RCC 7860 (cell line): ENCODE data around the gene IL27RA.

Experiments
- DNase-seq: peaks from one replicate; pipeline ENCODE4 v3.0.0-alpha.2; 2015; ENCODE audit warnings: low spot score
- FAIRE-seq: peaks from 2 replicates; lab custom pipeline; 2012; peaks lifted over from hg19 to GRCh38; lab: Jason Lieb, UNC

The IL27RA gene

DNA sequence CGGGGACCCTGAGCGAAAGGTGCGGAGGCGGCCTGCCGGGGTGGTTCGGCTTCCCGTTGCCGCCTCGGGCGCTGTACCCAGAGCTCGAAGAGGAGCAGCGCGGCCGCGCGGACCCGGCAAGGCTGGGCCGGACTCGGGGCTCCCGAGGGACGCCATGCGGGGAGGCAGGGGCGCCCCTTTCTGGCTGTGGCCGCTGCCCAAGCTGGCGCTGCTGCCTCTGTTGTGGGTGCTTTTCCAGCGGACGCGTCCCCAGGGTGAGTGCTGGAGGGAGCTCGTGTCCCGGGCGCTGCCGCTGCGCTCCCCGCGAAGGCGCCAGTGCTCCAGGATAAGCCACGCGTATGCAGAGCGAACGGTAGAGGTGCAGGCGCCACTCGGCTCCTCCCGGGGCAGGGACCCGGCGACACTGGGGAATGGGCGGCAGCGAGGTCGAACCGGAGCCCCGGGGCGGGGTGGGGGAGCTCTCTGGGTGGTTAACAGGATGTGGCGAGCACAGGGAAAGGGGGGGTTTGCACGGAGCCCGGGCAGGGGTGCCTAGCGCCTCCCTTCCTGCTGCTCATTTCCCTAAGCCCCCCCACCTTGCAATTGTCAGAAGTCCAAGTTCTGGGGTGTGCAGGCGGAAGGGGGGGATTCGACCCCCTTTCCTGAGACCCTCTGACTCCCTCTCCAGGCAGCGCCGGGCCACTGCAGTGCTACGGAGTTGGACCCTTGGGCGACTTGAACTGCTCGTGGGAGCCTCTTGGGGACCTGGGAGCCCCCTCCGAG, at the start of gene IL27RA:
IL27RA (plus strand) TSS at position 44 of the 762 bp plus-strand sequence; CDS start at position 155, 111 bp downstream.
- DNase-seq (no peak), FAIRE-seq (no peak)

DNA sequence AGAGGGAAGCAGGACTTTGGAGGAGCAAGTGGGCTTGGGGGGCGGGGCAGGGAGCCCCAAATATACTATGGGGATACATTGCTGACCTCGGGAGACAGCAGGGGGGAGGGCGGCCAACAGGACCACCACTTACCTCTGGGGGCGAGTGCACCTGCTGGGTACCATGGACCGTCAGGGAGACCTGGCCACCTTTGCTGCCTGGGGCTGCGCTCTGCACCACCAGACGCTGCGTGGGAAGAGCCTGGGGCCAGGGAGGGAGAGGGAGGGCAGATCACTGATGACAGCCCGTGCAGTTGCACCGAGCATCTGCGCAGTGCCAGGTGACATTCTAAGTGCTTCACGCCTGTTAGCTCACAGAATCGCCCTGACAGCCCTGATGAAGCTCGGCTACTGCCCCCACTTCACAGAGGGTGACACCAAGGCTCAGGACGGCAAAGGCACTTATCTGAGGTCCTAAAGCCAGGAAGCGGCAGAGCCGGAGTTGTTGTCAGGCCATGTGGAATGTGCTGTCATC, 49.5 kb upstream of the IL27RA start:
- FAIRE-seq = no peak
- DNase-seq = no peak

DNA sequence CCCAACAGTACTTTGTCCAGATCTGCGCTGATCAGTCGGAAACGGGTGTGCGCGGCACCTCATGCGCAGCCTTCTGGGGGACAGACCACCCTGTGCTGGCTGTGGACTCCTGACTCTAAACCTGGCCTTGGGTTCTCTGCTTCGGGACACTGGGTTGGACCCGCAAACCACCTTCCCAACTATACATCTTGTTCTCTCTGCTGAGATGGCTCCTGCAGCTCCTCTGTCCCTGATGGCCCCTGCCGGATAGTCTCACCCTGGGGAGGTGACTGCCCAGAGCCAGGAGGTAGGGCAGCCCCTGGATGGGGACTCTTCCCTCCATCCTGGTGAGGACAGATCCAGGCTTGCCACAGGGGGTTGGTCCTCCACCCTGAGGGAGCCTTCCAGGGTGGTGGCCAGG, 48.8 kb upstream of the IL27RA start:
- no peak for FAIRE-seq
- no peak for DNase-seq

DNA sequence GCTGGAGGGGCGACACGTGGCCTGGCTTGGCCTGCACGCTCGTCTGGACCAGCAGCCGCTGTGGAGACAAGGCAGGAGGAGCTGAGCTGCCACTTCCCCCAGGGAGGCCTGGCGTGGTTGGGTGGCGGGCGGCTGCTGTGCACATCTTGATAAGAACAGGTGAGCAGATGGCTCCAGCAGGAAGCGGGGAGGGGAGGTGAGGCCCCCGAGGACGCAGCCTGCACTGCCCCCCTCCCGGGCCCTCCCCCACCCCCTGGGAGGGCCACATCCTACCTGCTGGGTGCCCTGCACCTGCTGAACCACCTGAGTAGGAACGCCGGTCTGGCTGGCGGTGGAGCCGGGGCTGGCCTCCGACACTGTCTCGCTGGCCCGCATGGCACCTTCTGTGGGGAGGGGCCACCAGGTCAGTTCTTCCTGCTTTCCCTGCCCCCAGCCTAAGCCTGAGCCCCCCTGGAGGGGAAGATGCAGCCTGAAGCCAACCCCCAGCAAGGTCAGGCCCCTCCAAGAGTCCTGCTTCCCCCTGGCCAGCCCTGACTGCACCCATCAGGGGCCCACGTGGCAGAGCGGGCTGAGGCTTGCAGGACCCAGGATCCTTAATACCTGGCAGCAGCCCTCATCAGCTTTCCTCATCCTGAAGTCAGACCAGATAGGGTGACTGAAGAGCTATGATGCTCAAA, 48.2 kb upstream of the IL27RA start:
- DNase-seq = no peak
- no peak for FAIRE-seq

DNA sequence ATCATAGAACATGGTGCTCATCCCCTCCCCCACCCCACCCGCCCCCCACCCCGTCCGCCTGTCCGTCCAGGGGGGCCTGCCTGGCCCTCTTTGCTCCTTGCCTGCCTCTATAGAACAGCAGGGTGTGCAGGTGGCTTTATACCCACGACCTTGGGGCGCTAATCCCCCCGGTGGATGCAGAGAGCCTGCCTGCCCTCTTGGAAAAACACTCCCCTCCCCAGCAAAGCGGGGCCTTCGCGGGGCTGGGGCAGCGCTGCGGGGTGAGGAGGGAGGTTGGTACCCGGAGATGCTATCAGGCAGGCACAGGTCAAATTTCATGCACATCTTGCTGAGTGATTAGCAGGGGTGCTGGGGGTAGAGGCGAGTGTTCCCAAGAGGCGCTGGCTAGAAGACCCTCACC, 47.4 kb upstream of the IL27RA start:
- FAIRE-seq = no peak
- no peak for DNase-seq

DNA sequence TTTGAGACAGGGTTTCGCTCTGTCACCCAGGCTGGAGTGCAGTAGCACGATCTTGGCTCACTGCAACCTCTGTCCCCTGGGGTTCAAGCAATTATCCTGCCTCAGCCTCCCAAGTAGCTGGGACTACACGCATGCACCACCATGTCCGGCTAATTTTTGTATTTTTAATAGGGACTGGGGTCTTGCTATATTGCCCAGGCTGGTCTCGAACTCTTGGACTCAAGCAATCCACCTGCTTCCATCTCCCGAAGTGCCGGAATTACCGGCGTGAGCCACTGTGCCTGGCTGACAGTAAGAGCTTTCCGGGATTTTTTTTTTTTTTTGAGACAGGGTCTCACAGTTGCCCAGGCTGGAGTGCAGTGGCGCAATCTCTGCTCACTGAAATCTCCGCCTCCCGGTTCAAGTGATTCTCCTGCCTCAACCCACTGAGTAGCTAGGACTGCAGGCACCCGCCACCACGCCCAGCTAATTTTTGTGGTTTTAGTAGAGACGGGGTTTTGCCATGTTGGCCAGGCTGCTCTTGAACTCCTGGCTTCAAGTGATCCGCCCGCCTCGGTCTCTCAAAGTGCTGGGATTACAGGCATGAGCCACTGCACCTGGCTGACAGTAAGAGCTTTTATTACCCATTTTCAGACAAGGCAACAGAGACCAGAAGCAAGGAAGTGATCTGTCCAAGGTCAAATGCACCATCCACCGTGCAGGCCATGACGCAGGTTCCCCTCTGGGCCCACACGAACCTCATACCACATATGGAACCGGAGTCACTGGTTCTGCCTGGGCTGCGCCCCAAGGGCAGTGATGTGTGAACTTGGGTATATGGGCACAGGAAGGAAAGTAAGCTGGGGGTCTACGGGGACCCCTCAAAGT, 46.5 kb upstream of the IL27RA start:
- FAIRE-seq = no peak
- no peak for DNase-seq

DNA sequence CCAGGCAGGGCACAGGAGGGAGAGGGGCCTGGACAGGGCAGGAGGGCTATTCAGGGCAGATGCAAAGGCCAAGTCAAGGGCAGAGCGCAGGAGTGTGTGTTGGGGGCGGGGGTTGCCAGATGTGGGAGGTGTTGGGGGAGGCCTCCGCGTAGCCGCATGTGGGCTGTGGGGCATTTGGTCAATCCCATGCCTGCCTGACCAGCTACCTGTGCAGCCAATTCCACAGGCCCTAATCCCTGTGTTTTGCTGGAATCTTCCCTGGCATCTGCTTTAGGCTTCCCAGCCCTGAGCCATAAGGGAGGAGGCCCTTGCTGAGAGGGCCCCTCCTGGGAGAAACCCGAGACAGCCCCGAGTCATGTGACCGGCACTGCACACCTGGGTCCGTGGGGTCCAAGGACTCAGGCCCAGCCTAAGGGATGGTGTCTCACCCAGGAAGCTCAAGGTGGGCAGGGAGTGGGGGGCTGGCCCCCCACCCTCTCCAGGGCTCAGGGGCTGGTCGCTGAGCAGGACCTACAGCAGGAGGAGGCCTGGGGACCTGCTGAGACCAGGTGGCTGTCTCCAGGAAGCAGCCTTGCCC, 45.7 kb upstream of the IL27RA start:
- FAIRE-seq (no peak), DNase-seq (no peak)

DNA sequence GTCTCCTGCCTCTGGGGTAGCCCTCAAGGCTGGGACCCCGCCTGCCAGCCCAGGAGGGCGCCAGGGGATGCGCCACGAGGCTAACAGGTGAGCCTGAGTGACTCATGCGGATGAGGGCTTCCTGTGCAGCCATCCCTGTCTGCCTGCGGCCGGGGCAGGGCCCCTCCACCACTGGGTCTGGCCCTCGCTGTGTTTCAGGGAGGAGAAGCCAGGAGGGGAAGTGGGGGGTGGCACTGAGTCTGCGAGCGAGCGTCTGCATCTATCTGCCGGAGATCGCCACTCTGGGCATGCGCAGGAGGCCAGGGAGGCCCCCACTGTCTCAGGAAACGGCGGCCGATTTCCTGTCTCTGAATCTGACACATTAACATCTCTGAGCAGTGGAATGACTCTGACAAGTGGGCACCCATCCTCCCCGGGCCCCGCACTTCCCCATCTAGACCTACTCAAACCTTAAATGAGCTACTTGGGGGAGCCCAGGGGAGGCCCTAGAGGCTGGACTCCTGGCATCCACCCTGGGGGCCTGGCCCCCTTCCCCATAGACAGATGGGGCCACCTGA, 45.1 kb upstream of the IL27RA start:
- FAIRE-seq (no peak), DNase-seq (no peak)

DNA sequence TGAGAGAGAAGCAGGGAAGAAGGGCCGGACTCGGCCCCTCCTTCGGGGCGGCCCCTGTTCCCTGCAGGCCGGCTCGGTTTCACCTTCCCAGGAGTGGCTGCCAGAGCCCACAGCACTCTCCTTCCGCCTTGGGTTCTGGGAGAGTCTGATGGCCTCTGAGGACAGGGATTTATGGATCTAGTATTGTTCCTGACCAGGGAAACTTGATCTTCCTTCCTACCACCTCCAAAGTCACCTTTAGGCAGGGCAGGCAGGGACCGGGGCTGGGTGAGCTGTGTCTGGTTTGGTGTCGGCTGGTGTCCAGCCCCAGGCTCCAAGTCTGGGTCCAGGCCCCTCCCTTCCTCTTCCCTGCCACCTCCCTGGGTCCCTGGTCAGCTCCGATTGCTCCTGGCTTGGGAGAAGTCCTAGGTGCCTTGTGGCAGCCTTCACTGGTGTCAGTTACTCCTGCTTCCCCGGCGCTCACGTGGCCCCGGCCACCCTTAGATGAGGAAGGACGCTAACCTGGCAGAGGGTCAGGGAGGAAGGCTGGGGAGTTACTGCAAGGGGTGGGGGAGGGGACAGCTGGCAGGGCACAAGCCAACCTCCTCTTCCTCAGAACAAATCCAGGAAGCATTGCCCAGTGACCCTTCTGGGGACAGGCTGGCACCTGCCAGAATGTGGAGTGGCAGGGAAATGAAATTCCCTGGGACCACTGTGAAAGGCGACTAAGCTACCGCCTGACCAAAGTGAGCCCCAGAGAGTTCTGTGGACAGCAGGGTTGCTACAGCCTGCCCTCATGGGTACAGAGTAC, 44.3 kb upstream of the IL27RA start:
- FAIRE-seq (no peak), DNase-seq (no peak)

DNA sequence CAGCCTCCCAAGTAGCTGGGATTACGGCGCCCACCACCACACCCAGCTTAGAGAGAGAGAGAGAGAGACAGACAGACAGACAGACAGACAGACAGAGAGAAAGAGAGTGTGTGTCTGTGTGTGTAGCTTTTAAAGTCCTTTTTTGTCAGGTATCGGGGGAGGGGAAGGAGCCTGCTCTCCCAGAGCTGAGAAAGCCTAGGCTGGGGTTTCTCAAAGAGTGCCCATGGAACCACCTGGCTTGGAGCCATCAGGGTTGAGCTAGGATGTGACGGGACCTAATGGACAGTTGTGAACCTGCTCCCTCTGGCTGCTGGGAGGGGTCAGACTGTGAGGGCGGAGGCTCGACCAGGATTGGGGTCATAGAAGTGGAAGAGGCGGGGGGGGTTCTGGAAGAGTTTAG, 42.1 kb upstream of the IL27RA start:
- FAIRE-seq = no peak
- no peak for DNase-seq

DNA sequence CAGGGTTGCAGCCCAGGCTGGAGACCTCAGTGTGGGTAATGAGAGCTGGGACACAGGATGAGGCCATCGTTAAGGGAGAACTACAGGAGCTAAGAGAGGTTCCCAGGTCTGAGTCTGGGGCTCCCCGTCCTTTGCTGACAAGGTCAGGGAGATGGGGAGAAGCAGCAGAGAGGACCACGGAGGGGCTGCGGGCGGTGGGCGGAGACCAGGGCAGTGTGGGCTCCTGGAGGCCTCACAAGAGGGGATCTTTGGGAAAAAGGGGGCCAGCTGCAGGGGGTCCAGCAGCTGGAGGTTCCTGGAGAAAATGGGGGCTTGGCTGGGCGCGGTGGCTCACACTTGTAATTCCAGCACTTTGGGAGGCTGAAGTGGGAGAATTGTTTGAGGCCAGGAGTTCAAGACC, 41.5 kb upstream of the IL27RA start:
- DNase-seq (no peak), FAIRE-seq (no peak)

DNA sequence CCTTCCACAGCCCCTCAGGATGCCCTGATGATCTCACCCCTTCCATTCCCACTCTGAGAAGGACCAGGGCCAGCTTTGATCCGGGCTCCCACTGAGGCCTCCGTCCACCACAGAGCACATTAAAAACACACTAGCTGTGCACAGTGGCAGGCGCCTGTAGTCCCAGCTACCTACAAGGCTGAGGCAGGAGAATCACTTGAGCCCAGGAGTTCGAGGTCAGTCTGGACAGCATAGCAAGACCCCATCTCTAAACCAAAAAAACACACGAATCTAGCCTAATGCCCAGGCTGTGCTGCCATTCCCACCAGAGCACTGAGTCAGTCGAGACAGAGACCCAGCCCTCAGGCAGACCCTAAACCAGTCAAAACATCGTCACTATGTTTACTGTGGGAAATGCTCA, 39.5 kb upstream of the IL27RA start:
- no peak for DNase-seq
- no peak for FAIRE-seq

DNA sequence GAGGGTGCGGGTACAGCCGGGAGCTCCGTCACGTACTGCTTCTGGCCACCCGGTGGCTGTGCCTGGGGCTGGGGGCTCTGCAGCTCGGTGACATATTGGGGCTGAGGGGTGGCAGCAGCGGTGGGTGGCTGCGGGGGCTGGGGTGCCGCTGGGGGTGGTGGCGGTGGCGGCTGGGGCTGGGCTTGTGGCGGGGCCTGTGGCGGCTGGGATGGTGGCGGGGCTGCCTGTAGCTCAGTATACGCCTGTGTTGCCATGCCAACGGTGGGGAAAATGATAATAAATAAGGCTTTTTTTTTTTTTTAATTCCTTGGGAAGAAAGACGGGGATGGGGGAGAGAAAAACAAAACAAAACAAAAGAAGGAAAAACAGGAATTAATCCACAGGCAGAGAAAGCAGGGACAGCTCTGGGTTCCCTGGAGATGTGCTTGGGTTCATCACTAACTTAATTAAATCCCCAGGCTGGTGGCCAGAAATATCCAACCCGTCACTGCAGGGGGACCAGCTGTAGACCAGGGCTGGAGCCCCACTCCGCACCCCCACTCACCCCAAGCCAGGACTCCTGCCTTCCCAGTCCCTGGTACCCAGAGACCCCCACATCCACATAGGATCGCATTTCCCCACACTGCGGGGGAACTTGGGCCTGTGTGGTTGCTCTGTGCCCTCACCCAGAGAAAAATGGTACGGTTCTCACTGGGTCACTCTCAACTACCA, 37.8 kb upstream of the IL27RA start:
- no peak for DNase-seq
- no peak for FAIRE-seq

DNA sequence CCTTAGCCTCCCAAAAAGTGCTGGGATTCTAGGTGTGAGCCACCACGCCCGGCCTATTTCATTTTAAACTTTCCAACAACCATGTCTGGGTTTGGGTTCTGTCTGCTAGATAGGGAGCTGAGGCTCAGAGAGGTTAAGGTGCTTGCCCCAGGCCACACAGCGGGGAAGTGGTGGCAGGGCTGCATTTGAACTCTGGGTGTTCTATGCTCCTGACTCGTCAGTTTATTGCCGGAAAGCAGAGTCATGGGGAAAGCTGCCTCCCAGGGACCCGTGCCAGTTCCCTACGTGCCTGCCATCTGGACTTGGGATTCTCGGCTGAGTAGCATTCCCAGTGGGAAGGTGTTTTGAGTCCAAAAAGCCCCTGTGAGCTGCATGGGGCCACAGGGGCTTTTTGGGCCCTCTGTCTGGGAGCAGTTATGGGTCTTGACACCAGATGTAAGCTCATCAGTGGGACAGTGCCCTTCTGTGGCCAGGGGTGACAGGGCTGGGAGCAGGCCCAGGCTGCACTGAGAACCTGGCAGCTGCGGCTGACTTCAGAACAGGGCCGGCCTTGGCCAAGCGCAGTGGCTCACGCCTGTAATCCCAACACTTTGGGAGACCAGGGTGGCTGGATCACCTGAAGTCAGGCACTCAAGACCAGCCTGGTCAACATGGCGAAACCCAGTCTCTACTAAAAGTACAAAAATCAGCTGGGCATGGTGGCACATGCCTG, 36.4 kb upstream of the IL27RA start:
- no peak for DNase-seq
- no peak for FAIRE-seq

DNA sequence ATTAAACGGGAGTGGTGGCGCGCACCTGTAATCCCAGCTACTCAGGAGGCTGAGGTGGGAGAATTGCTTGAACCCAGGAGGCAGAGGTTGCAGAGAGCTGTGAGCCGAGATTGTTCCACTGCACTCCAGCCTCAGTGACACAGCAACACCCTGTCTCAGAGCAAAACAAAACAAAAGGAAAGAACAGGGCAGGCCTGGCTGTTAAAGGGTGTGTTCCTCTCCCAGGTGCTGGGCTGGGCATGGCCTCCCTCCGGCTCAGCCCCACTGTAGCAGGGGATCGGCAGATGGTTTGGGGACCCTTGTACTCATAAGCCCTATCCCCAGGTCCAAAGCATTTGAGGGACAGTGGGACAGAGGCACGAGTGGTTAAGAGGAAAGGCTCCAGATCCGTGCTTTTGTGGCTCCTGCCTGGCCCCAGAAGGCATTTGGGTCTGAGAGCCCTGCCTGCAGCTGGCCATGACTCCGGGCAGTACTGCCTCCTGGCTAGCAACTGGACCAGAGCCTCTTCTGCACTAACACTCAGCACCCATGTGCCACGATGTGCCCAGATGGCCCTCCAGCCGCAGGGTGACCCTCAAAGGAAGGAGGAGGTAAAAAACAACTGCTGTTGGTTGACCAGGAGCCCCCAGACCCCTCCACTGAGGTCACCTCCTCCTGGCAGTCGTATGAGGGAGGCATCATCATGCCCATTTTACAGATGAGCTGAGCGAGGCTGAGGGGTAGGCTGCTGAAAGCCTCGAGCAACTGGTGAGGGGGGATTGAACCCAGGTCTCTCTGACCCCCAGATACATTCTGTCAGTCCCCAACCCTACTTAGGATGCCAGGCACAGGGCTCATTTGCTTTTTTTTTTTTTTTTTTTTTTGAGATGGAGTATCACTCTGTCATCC, 35.4 kb upstream of the IL27RA start:
- FAIRE-seq (no peak), DNase-seq (no peak)

DNA sequence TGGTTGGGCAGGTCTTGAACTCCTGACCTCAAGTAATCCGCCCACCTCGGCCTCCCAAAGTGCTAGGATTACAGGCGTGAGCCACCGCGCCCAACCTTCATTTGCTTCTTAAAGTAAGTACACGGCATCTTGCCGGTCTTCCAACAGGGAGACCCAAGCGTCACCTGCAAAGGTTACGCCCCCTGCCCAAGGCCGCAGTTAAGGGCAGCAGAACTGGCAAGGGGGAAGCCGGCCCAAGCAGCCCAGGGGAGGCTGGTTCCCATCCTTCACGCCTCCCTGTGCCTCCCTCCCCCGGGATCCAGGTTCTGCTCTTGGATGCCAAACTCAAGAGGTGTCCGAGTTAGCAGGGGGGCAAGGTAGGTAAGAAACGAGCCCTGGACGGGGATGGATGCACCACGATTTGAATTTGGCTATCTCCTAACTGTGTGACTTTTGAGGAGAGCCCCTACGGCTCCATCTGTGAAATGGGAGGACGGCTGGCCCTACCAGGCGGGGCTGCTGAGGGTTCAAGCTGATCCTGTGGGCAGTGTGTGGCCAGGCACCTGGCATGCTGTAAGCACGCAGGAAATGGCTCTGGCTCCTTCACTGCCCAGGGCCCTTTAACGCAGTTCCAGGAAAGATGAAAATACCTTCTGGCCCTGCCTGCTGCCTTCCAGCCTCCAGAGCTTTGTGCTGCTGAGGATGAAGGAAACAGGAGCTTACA, 34.5 kb upstream of the IL27RA start:
- FAIRE-seq = no peak

DNA sequence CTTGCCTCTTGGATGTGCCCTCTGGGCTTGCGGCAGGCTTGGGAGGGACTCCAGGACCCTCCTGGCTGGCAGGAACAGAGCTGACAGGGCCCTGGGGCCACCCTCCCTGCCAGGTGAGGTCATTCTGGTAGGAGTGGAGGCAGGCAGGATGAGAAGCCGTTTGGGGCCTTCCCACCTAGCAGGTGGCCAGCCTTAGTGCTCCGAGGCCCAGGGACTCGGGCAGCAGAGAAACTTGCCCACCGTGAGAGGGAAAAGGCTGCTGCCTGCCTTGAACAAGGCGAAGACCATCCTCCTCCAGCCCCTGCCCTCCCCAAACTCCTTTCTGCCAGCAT, 34.0 kb upstream of the IL27RA start:
- no peak for DNase-seq
- no peak for FAIRE-seq

More for the DNA sequence above, 34.5 kb upstream of the IL27RA start:
- no peak for DNase-seq
